Measurements from ENCODE around the gene CTDNEP1.

Gene CTDNEP1

DNA sequence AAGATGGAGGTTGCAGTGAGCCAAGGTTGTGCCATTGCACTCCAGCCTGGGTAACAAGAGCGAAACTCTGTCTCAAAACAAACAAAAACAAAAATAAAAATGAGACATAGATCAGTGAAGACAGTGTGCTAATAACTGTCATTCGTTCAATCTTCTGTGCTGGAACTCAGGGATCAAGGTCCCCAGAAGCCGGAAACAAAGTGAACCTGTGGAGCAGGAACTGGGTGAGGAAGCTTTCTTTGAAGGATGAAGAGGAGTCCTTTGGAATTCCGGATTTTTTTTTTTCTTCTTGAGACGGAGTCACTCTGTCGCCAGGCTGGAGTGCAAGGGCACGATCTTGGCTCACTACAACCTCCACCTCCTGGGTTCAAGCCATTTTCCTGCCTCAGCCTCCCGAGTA is 27.9 kb upstream of the CTDNEP1 start:
- DNase-seq, result no peak

DNA sequence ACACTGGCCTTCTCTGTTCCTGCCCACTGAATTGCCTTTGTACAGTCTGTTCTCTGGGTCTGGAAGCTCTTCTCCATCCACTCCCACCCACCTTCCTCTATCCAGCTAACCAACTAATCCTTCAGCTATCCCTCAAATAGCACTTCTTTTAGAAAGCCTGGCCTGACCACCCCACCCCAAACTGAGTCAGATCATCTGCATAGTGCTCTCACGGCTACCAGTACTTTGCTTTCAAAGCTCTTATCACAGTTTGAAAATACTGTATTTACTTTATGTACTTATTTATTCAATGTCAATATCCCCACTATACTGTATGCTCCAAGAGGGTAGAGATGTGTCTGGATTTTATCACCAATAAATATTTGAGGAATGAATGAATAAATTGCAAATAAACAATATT is 15.2 kb upstream of the CTDNEP1 start:
- DNase-seq, result no peak

DNA sequence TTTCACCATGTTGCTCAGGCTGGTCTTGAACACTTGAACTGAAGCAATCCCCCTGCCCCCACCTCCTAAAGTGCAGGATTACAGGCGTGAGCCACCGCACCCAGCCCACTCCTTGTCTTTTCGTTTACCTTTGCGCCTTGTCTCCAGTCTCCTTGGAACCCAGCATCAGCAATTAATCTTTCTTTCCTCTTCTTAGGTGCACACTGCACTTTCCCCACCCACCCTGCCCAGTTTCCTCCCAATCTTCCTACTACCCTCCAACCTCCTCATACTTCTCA is 12.2 kb upstream of the CTDNEP1 start:
- no peak for DNase-seq

DNA sequence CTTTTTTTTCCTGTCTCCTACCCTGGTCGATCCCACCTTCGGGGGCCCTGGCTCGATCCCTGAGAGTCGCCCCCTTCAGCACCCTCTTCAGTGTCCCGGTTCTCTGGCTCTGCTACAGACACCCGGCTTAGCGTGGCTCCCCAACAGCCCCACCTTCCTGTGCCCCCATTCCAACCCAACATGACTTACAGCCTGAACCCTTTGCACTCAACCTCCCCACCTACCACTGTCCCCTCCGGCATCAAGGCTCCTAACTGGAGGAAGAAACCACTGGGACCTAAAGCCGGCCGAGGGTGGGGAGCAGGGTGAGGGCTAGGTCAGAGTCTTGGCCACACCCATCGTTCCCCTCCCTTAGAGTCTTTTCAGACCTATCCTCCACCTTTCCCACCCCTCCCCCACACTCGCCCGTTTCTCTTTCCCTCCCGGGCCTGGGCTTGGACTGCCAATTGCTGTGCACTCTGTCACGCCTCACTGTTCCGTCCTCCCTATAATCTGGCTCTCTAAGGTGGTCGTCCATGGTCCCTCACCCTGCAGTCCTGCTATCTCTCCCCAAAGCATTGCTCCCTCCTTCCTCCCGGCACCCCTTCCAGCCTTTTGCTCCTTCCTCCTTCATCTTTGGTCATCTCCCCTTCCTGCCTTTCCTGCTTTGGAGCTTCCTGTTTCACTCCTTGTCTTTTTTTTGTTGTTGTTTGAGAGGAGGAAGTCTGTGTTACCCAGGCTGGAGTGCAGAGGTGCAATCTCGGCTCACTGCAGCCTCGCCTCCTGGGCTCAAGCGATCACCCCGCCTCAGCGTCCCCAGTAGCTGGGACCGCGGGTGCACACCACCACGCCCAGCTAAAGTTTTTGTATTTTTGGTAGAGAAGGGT is 11.6 kb upstream of the CTDNEP1 start:
- DNase-seq, result no peak

DNA sequence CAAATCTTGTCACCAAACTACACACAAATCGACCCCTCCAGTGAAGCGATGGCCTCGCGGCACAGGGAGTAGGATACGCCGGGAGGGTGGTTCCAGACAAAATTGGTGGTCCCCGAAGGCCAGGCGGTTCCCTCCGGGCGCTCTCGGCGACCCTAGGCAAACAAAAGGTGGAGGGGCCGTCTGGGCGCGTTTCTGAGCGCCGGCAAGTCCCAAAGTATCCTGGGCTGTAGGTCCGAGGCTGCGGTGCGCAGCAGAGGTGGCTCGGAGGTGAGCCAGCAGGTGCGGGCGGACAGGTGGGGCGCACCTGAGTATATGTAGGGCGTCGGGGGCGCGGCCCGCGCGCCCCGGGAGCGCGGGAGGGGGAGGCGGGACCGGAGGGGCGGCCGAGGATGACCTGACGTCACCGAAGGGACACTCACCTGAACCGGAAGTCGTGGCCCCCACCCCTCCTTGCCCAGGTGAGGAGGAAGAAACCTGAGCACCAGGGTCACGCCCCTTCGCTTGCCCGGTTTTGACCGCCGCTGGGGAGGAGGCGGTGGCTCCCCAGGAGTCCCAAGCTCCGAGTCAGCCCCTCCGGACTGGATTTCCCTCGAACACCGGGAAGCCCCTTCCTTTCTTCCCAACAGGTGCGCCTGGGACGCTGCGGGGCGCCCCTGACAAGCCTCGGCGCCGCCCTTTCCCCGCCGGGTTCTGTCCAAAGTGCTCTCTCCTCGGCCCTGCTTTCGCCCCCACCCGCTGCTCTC is 10.8 kb upstream of the CTDNEP1 start, which contains the start of gene CLDN7:
Gene CLDN7, minus strand, starts transcription at position 287 of the 743 bp plus-strand sequence. CDS start 435 bp downstream, outside the sequence.
- DNase-seq, result no peak

DNA sequence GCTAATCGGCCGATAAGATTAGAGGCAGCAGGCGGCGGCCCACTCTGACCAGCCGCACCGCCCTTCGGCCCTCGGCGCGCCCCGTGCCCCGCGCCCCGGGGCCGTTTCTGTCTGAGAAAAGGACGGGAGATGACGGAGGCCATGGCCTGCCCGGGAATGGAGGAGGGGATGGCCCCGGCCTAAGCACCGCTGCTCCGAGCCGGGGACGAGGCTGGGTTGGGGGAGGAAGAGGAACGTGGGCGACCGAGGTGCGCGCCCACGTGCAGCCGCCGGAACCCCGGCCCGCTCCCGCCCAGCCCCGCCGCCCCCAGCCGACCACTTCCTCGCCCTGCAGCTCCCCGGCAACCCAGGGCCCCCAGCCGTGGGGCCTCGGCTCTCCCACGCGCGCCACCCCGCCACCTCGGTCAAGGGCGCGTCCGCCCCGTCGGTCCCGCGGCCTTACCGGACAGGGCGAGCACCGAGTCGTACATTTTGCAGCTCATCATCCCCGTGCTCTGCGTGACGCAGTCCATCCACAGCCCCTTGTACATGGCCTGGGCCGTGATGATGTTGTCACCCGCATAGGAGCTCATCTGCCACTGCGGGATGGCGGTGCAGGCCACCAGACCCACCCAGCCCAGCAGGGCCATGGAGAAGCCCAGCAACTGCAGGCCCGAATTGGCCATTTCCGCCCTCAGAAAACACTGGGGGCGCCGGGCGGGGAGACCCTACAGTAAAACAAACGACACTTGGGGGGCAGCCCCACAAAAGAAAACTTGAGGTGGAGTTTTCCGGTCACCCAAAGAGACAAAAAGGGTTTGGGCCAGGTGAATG is 10.1 kb upstream of the CTDNEP1 start:
- no peak for DNase-seq

DNA sequence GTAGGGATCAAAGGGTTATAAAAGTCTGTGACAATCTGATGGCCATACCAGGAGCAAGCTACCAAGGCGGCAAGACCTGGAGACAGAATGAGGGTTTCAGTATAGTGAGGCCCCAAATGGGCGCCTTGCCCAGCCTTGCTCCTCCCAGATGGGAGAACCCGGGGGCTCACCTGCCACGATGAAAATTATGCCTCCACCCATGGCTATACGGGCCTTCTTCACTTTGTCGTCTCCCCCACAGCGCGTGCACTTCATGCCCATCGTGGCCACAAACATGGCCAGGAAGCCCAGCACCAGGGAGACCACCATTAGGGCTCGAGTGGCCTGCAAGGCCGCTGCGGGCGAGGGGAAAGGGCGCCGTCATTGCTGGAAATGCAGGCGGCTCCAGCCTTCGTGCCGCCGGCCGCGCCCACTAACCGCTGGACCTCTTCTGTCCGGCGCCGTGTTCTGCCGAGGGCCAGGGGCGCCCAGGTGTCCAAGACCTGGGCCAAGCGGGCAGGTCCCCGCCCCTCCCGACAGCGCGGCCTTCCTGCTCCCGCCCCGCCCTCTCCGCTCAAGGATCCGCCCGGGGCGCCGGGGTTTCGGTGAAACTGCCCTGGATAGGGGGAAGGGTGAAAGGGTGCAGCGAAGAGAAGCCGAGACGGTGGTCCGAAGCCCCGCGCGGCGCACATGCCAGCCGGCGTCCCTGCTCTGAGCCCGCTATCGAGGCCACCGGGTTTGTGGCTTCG is 9.3 kb upstream of the CTDNEP1 start:
- DNase-seq, result no peak

DNA sequence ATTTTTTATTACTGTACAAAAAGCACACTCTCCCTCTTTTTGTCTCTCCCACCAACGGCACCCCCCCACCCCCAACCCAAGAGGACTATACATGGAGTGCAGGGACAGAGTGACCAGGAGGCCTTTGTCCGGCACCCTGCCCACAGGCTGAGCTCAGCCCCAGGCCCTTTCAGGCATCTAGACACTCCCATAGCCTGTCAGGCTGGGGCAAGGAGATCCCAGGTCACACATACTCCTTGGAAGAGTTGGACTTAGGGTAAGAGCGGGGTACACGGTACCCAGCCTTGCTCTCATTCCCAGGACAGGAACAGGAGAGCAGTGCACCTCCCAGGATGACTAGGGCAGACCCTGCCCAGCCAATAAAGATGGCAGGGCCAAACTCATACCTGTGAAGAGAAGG is 8.6 kb upstream of the CTDNEP1 start:
- no peak for DNase-seq

DNA sequence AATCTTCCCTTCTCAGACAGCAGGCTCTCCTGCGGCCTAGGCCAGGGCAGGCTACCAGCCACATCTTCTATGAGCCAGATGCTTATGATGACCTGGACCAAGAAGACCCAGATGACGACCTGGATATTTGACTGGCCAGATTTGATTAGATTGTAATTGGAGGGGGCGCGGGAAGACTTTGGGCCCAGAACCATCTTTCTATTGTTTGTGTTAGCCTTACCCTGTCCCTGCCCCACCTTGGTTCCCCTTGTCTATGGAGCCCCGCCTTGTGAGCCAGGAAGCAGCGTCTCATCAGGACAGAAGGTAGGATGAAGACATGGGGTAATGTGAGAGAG is 8.0 kb upstream of the CTDNEP1 start:
- no peak for DNase-seq

DNA sequence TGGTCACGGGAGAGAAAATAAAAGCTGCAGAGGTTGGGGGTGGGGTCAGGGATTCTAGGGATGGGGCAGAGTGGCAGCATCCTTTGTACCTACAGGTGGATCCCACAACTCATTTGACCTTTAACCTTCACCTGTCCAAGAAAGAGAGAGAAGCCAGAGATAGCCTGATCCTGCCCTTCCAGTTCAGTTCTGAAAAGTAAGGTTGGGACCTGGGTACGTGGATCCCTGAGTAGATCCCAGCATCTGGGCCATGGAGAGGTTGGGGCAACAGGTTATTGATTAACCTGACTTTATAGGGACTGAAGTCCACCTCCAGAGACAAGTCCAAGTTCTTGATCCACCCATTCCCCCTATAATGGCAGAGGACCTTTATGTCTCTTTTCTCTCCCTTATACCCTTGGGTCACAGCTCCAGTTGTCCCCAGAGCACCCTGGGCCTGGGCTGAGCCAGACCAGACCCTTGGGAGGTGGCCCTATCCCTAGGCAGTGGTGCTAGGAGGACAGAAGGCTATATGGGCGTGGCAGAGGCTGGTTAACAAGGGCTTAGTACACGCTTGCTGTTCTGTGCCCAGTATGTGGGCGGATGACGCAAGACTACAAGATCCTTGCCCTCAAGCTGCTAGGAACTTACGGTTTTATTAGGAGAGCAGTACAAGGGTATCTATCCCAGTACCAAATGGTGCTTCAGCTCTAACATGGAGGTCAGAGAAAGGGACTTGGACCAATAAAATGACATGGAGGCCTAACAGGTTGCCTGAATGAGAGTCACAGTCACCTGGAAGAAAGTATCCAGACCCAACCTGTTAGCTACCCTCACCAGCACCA is 7.4 kb upstream of the CTDNEP1 start:
- DNase-seq, result no peak

DNA sequence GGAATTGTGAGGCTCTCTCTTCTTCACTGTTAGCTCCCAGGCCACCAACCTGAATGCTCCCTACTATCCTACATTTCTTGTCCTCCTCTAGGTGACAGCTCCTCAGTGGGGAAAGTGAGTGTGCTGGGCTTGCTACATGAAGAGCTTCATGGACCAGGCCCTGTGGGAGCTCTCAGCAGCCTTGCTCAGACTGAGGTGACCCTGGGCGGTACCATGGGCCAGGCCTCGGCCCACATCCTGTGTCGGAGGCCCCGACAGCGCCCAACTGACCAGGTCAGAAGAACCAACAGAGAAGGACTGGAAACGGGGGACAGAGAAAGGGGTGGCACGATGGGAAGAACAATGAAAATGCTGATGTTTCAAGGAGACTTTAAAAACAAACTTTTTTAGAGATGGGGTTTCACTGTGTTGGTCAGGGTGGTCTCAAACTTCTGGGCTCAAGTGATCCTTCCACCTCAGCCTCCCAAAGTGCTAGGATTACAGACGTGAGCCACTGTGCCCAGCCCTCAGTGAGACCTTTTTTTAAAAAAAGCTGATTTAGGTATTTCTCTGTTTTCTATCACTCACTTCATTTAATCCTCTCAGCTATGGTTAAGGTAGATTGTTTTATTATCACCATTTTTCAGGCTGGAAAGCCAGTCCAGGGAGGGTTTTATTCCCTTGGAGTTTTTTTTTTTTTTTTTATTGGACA is 5.4 kb upstream of the CTDNEP1 start:
- DNase-seq, result no peak

DNA sequence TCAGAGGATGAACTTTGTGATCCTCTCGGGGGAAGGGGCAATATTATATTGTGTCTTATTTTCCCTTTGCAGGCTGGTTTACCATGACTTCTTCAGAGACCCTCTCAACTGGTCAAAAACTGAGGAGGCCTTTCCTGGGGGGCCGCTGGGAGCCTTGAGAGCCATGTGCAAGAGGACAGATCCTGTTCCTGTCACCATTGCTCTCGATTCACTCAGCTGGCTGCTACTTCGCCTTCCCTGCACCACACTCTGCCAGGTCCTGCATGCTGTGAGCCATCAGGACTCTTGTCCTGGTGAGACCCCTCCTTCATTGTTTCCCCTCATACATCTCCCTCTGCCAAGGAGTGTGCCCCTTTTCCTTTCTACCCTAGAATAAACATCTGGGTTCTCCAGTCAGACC is 3.0 kb upstream of the CTDNEP1 start:
- DNase-seq, result no peak

DNA sequence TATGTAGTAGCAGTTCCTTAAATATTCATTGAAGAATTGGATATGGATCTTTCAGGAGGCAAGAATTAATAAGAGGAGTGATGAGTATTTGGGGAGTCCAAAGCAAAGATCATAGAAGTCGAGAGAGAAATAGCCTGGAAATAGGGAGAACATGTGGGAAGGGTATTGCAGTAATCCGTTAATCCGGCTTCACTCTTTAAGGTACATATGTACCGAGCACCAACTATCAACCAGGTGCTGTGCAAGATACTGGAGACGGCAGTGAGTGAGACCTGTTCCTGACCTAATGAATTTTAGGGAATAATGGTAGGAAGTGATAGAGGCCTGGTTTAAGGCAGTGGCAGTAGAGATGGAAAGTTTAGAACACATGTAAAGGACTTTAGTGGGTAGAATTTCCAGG is 1.5 kb upstream of the CTDNEP1 start:
- no peak for DNase-seq

DNA sequence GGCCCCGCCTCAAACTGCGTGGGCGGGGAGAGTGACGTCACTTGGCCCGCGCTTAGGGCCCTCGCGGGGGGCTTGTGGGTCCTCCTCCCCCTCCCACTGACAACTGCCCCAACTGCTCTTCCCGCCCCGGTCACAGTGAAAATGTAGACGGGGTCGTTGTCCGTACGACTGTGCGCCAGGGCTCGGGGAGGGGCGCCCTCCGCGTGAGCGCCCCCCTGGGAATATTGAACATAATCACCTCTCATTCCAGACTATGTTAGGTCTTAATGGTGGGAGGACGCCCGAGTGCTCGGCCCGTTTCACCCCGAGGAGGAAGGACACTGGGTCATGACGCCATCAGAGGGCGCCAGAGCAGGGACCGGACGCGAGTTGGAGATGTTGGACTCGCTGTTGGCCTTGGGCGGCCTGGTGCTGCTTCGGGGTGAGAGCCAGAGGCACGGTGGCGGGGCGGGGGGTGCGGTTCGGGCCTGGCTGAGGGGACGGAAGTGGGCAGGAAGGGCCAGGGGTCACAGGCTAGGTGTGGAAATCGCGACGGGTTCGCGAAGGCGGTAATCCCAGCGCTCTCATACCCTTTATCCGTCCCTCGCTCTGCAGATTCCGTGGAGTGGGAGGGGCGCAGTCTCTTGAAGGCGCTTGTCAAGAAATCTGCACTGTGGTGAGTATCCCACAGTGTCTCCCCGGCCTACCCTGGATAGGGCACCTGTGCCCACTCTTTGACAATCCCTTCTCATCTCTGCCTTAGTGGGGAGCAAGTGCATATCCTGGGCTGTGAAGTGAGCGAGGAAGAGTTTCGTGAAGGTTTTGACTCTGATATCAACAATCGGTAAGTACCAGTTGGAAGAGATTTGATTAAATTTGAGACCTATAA is 876 bp upstream of the CTDNEP1 start, which contains the start of gene ELP5:
Gene ELP5, plus strand, starts transcription at position 40 of the 868 bp plus-strand sequence. Its CDS starts 336 bp downstream, at position 376.
- DNase-seq, result no peak

DNA sequence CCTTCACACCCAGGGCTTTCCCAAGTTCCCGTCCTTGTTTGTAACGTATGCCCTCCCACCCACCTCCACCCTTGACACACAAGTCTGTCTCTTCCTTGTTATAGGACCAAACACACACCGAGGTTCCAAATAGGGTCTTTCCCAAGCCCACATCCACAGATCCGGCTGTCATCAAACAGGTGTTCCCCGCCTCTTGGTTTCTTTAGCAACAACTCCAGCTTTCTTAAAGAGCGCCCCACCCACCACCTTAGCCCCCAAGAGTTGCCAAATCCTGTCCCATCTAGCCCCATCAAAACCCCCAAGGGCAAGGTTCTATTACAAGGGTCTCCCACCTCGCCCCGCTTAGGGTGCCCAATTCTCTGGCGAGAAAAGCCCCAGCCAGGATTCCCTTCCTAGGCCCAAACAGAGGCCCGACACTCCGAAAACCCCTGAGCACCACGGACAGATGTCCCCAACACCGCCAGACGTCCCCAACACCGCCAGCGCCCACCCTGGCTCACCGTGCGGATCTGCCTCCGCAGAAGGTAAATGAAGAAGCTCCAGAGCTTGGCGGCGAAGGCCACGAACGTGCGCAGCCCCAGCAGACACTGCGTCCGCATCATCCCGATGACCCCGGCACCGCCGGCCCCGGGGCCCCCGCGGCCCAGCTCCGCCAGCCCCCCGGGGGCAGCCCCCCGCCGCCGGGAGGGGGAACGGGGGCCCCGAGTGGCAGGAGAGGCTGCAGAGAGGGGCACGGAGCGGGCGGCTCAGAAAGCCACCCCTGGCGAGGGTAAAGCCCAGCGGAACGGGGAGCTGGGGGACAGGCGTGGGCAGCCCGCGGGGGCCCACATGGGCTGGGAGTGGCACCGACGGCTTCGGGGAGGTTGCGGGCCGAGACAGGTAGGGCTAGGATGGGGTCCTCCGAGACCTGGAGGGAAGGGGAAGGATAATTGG is 573 bp downstream of the CTDNEP1 start:
- no peak for DNase-seq

DNA sequence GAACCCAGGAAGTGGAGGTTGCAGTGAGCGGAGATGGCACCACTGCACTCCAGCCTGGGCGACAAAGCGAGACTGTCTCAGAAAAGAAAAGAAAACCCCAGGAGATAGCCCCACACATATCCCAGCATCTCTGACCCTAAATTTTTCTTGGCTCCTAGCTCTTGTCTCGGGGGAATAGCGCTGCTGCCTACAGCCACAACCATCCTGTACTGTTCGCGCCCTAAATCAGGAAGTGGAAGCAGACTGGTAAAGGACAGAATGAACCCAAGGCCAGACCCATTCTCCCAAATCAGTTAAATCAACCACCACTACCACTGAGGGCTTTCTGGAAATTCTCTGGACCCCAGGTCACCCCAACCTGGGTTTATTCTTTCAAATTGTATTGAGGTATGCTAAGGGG is 1.7 kb downstream of the CTDNEP1 start:
- no peak for DNase-seq

DNA sequence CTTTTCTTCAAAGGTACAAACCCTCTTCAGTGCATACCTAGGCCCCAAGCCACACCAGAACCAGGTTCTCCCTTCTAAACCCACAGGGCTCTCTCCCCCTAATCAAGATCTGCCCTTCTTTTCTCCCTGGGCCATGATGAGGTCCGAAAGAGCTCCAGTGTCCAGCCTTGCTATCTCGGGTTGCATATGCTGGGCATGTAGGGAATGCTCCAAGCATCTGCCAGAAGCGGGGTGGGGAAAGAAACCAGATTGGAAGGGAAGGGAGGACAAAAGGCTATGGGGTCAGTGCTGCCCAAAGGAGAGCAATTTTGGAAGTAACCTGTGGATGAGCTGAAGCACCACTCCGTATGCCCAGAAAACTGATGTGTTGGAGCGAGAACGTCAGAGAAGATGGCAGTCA is 2.3 kb downstream of the CTDNEP1 start:
- no peak for DNase-seq

DNA sequence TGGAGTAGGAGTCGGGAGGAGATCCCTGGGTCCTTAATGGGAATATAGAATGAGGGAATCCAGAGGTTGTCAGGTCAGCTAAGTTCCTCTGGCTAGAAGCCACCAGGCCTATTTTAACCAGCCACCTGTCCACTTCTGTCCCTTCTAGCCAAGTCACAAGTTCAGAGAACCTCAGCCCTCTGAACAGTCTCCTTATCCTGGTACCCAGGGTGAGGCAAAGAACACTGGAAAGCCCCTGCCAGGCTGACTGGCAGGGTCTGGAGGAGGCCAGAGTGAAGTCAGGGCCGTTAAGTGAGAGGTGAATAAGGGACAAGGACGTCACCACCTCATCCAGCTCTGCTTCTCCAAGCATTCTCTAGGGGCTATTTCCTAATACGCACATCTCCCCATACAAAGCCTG is 2.7 kb downstream of the CTDNEP1 start:
- no peak for DNase-seq

DNA sequence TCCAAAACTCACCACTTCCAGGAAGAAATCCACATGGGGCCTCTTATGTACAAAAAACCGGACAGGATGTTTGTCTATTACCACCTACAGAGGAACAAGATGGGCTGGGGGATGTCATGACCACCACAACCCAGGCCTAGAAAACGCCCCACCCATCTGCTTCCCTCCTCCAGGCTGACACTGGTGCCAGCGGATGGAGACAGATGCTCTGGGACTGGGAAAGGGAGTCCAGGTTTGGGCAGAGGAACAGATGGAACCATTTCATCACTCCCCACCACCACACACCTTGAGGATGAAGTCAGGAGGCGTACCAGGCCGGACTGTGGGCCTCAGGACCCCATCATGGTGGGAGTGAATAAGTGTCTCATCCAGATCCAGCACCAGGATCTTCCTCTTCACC is 4.8 kb downstream of the CTDNEP1 start:
- DNase-seq, result no peak
